Measurements from ENCODE around the gene MT1F. TPM values are rescaled to one million over a fixed set of nuclear protein-coding genes. Genes with fewer than 3 reads are reported as not detected.

Gene MT1F
- total and polyA plus RNA-seq, 2 donors (not counting 1 experiment from before 2014, with no cell fraction given) = 2.1 to 3.2 TPM

DNA sequence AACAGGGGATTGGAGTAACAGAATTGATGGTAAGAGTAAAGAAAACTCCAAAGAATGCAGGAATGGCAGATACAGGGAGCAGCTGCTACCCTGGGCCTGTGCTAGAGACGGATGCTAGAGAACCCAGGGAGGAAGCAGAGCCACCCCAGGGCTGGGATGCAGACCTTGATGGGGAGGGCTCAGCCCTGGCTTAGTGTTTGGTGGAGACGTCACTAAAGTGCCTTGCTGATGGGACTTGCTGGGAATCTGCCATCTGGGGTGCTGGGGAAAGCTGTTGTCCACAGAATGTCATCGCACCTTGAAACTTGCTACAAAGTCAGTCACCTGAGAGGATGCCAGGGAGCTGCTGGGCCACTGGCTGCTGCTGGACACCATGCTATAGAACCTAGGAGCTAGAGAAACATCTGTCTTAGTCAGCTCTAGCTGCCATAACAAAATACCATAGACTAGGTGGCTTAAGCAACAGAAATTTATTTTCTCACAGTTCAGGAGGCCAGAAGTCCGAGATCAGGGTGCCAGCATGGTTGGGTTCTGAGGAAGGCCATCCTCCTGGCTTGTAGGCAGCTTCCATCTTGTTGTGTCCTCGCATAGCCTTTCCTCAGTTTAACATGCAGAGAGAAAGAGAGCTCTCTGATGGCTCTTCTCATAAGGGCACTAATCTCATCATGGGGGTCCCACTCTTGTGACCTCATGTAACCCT is 39.8 kb downstream of the MT1F start:
- Histone ChIP-seq H3K9me3 (ENCODE audit: control insufficient read depth, insufficient read depth, low read depth, low read length) (no peaks in the 10 kb centered on the region), H3K4me1 (ENCODE audit: control insufficient read depth, extremely low read depth, insufficient read depth, low read length) (peaks cover 4% of the 10 kb centered on the region), H2AFZ (ENCODE audit: low read length) (no peak overlapping the region), H3K27ac (ENCODE audit: insufficient read depth, low read length) (no peak overlapping the region), H3K79me2 (ENCODE audit: control insufficient read depth, insufficient read depth, low read length) (no peaks in the 10 kb centered on the region), H3K4me2 (ENCODE audit: extremely low read depth, insufficient read depth, low read length) (no peak overlapping the region), H4K20me1 (ENCODE audit: control insufficient read depth, extremely low read depth, insufficient read depth, low read length) (no peaks in the 10 kb centered on the region), H3K27me3 (ENCODE audit: control insufficient read depth, insufficient read depth, low read length) (no peaks in the 10 kb centered on the region), H3K4me3 (replicated peaks in 1 of 4; ENCODE audit: control extremely low read depth in 1 of 4, insufficient read depth in 1 of 4, low read depth in 3 of 4, low read length in 4 of 4) (no peak overlapping the region), H3K9ac (ENCODE audit: insufficient read depth, low read length) (no peak overlapping the region), H3K36me3 (ENCODE audit: control insufficient read depth, insufficient read depth, low read length) (no peaks in the 10 kb centered on the region)
- DNase-seq (ENCODE audit: low read depth in 2 of 2) = no peak
- TF ChIP-seq, protein P1, sequence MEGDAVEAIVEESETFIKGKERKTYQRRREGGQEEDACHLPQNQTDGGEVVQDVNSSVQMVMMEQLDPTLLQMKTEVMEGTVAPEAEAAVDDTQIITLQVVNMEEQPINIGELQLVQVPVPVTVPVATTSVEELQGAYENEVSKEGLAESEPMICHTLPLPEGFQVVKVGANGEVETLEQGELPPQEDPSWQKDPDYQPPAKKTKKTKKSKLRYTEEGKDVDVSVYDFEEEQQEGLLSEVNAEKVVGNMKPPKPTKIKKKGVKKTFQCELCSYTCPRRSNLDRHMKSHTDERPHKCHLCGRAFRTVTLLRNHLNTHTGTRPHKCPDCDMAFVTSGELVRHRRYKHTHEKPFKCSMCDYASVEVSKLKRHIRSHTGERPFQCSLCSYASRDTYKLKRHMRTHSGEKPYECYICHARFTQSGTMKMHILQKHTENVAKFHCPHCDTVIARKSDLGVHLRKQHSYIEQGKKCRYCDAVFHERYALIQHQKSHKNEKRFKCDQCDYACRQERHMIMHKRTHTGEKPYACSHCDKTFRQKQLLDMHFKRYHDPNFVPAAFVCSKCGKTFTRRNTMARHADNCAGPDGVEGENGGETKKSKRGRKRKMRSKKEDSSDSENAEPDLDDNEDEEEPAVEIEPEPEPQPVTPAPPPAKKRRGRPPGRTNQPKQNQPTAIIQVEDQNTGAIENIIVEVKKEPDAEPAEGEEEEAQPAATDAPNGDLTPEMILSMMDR (conservative IDR thresholded peaks at IDR 0.05 in 1 of 2, IDR thresholded peaks at IDR 0.05 in 1 of 2; ENCODE audit: low read depth in 1 of 2, low read length in 2 of 2) = no peak
- TF ChIP-seq EZH2 (IDR thresholded peaks at IDR 0.05; ENCODE audit: low read length, missing control alignments) = no peak

DNA sequence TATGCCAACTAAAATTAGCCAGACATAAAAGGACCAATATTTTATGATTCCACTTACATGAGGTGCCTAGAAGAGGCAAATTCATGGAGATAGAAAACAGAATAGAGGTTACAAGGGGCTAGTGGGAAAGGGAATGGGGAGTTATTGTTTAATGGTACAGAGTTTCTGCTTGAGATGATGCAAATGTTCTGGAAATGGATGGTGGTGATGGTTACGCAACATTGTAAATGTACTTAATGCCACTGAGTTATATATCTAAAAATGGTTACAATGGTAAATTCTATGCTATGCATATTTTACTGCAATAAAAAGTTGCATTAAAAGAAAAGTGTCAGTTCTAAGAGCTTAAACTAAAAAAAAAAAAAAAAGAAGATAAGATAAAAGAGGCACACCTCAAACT is 42.4 kb downstream of the MT1F start:
- Histone ChIP-seq H3K9me3 (ENCODE audit: control insufficient read depth, insufficient read depth, low read depth, low read length) (no peaks in the 10 kb centered on the region), H3K36me3 (ENCODE audit: control insufficient read depth, insufficient read depth, low read length) (no peaks in the 10 kb centered on the region), H4K20me1 (ENCODE audit: control insufficient read depth, extremely low read depth, insufficient read depth, low read length) (no peaks in the 10 kb centered on the region), H3K4me1 (ENCODE audit: control insufficient read depth, extremely low read depth, insufficient read depth, low read length) (peaks cover 4% of the 10 kb centered on the region), H3K9ac (ENCODE audit: insufficient read depth, low read length) (no peak overlapping the region), H3K4me2 (ENCODE audit: extremely low read depth, insufficient read depth, low read length) (no peak overlapping the region), H3K27ac (ENCODE audit: insufficient read depth, low read length) (no peak overlapping the region), H3K4me3 (replicated peaks in 1 of 4; ENCODE audit: control extremely low read depth in 1 of 4, insufficient read depth in 1 of 4, low read depth in 3 of 4, low read length in 4 of 4) (no peak overlapping the region), H2AFZ (ENCODE audit: low read length) (no peak overlapping the region), H3K79me2 (ENCODE audit: control insufficient read depth, insufficient read depth, low read length) (no peaks in the 10 kb centered on the region), H3K27me3 (ENCODE audit: control insufficient read depth, insufficient read depth, low read length) (no peaks in the 10 kb centered on the region)
- peak in 1 of 2 donors; percentile 70 for DNase-seq (ENCODE audit: low read depth in 2 of 2)
- TF ChIP-seq, protein P1 (conservative IDR thresholded peaks at IDR 0.05 in 1 of 2, IDR thresholded peaks at IDR 0.05 in 1 of 2; ENCODE audit: low read depth in 1 of 2, low read length in 2 of 2) = no peak
- no peak for TF ChIP-seq EZH2 (IDR thresholded peaks at IDR 0.05; ENCODE audit: low read length, missing control alignments)

DNA sequence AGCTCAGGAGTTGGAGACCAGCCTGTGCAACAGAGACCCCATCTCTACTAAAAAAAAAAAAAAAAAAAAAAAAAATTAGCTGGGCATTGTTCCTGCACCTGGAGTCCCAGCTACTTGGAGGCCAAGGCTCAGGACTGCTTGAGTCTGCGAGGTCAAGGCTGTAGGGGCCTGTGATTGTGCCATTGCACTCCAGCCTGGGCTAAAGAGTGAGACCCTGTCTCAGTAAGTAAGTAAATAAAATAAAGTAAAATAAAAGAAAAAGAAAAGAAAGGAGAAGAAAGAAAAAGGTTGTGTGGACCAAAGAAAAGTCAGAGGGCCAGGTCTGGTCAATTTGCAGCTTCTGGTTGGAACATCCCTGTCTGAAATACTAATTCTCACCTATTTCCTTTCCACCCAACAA is 42.9 kb downstream of the MT1F start:
- no peaks in the 10 kb centered on the region for H3K36me3 ChIP-seq (ENCODE audit: control insufficient read depth, insufficient read depth, low read length)
- H4K20me1 ChIP-seq (ENCODE audit: control insufficient read depth, extremely low read depth, insufficient read depth, low read length) = no peaks in the 10 kb centered on the region
- no peak for DNase-seq (ENCODE audit: low read depth in 2 of 2)
- H3K9me3 ChIP-seq (ENCODE audit: control insufficient read depth, insufficient read depth, low read depth, low read length) = no peaks in the 10 kb centered on the region
- H3K79me2 ChIP-seq (ENCODE audit: control insufficient read depth, insufficient read depth, low read length) = no peaks in the 10 kb centered on the region
- no peak overlapping the region for H3K9ac ChIP-seq (ENCODE audit: insufficient read depth, low read length)
- no peak overlapping the region for H3K4me3 ChIP-seq (replicated peaks in 1 of 4; ENCODE audit: control extremely low read depth in 1 of 4, insufficient read depth in 1 of 4, low read depth in 3 of 4, low read length in 4 of 4)
- no peak overlapping the region for H3K4me2 ChIP-seq (ENCODE audit: extremely low read depth, insufficient read depth, low read length)
- no peak for TF ChIP-seq EZH2 (IDR thresholded peaks at IDR 0.05; ENCODE audit: low read length, missing control alignments)
- TF ChIP-seq, protein P1 (conservative IDR thresholded peaks at IDR 0.05 in 1 of 2, IDR thresholded peaks at IDR 0.05 in 1 of 2; ENCODE audit: low read depth in 1 of 2, low read length in 2 of 2) = no peak
- peaks cover 4% of the 10 kb centered on the region for H3K4me1 ChIP-seq (ENCODE audit: control insufficient read depth, extremely low read depth, insufficient read depth, low read length)
- no peak overlapping the region for H3K27ac ChIP-seq (ENCODE audit: insufficient read depth, low read length)
- H2AFZ ChIP-seq (ENCODE audit: low read length) = no peak overlapping the region
- no peaks in the 10 kb centered on the region for H3K27me3 ChIP-seq (ENCODE audit: control insufficient read depth, insufficient read depth, low read length)

All from fibroblast of lung (primary cell).